MM.1S (cell line): ENCODE results near the gene PLCH1.

Experiments
- CTCF ChIP-seq: fragments of 300-600 bp; sonication (generic); IDR thresholded peaks from 2 replicates; pipeline ENCODE4 v1.5.1; 2016; ENCODE audit warnings: antibody characterized with exemption, low read length, mixed read lengths
- EZH2 ChIP-seq: fragments of 300-600 bp; sonication (generic); optimal IDR thresholded peaks from 2 replicates; pipeline ENCODE3; 2017; ENCODE audit warnings: low read depth, mild to moderate bottlenecking, antibody characterized with exemption, low read length, mixed read lengths

DNA sequence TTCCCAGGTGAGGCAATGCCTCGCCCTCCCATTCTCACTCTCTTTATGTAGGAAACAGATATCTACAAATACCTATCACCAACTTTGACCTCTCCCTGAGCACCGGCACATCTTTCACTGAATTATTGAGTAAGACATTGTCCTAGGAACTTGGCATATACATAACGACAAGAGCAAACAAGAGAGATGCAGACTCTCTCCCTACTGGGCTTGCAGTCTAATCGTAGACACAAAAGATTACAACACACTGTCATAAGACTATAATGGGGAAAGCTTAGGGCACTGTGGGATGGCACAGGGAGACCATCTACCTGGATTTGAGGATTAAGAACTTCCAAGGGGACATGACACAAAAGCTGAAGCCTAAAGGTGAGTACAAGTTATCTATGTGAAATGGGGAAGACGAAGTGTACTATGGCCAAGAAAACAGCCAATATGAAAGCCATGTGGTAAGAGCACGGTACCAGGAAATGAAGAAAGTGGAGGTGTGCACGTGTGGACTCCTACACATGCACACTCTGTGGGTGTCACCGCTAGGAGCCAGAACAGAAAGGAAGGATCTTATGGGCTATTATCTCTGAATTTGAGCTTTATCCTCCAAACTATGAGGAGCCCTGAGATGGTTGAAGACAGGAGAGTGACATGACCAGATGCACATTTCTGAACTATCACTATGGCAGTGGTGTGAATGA lies 232.6 kb downstream of the PLCH1 start:
- TF ChIP-seq CTCF (no peak), EZH2 (no peak)
